DND-41 (cell line): ENCODE data around the gene TSPAN7.

Source experiments
- ATAC-seq: fragments of 200-7000 bp; cut with Tn5 transposase; 3 replicates; pipeline ENCODE4 v1.9.1; 2021; ENCODE audit warnings: low read depth; ENCODE audit not compliant: insufficient read depth
- DNase-seq: peaks from one replicate; pipeline ENCODE4 v3.0.0-alpha.2; 2020
- H2AFZ ChIP-seq: 2 replicates; pipeline ENCODE4 v1.6.0; 2012; ENCODE audit warnings: low read depth, low read length
- H3K27ac ChIP-seq: 2 replicates; pipeline ENCODE4 v1.5.1; 2012; ENCODE audit warnings: low read length, inconsistent platforms
- H3K27me3 ChIP-seq: fragments of 200-600 bp; sonication (generic); 2 replicates; pipeline ENCODE4 v1.6.0; 2012; ENCODE audit warnings: low read length, mild to moderate bottlenecking, inconsistent platforms; ENCODE audit not compliant: insufficient read depth, poor library complexity
- H3K36me3 ChIP-seq: 2 replicates; pipeline ENCODE4 v1.5.1; 2012; ENCODE audit warnings: low read length, inconsistent platforms; ENCODE audit not compliant: insufficient read depth
- H3K4me1 ChIP-seq: 2 replicates; pipeline ENCODE4 v1.5.1; 2012; ENCODE audit warnings: mild to moderate bottlenecking, low read length; ENCODE audit not compliant: insufficient read depth
- H3K4me2 ChIP-seq: 2 replicates; pipeline ENCODE4 v1.6.0; 2012; ENCODE audit warnings: mild to moderate bottlenecking, moderate library complexity, low read length, inconsistent platforms; ENCODE audit not compliant: insufficient read depth
- H3K4me3 ChIP-seq, 2 experiments: fragments of 200-600 bp in 1 of 2; shearing (Covaris generic) in 1 of 2; 2 replicates each; pipeline ENCODE4 v1.5.1; 2012 to 2016; ENCODE audit warnings: inconsistent platforms in 2 of 2, low read length in 2 of 2, mild to moderate bottlenecking in 2 of 2, low read depth in 1 of 2, moderate library complexity in 1 of 2
- H3K79me2 ChIP-seq: 2 replicates; pipeline ENCODE4 v1.6.0; 2012; ENCODE audit warnings: low read length, inconsistent platforms; ENCODE audit not compliant: insufficient read depth
- H3K9ac ChIP-seq: 2 replicates; pipeline ENCODE4 v1.6.0; 2012; ENCODE audit warnings: low read depth, mild to moderate bottlenecking, inconsistent platforms, low read length, moderate library complexity
- H3K9me3 ChIP-seq: 2 replicates; pipeline ENCODE4 v1.5.1; 2012; ENCODE audit warnings: low read length, moderate library complexity, mild to moderate bottlenecking, inconsistent platforms; ENCODE audit not compliant: insufficient read depth, severe bottlenecking
- H4K20me1 ChIP-seq: 2 replicates; pipeline ENCODE4 v1.6.0; 2012; ENCODE audit warnings: low read length; ENCODE audit not compliant: insufficient read depth
- CTCF ChIP-seq: IDR thresholded peaks from 2 replicates; pipeline ENCODE4 v1.5.1; 2012; ENCODE audit warnings: borderline replicate concordance, low read length, moderate library complexity, mild to moderate bottlenecking; ENCODE audit not compliant: poor library complexity, severe bottlenecking; ENCODE audit errors: extremely low read depth
- EZH2 ChIP-seq: IDR thresholded peaks from 3 replicates; pipeline ENCODE4 v1.6.1; 2012; ENCODE audit warnings: borderline replicate concordance, low read depth, mild to moderate bottlenecking, moderate library complexity, low read length, inconsistent platforms; ENCODE audit not compliant: severe bottlenecking

TSPAN7 gene

GRCh38 chrX:38515291-38515690 lies 46.1 kb upstream of the TSPAN7 start:
- H3K79me2 ChIP-seq, result no peaks in the 10 kb centered on the region

GRCh38 chrX:38516196-38516774 lies 45.1 kb upstream of the TSPAN7 start:
- no peaks in the 10 kb centered on the region for H3K36me3 ChIP-seq
- H4K20me1 ChIP-seq, result no peaks in the 10 kb centered on the region
- H3K9me3 ChIP-seq, result no peaks in the 10 kb centered on the region
- ATAC-seq, result no peak
- 0 out of 2 replicates have a peak, but pooled peaks cover 3% of the 10 kb centered on the region for H3K4me1 ChIP-seq
- no peak for DNase-seq
- H2AFZ ChIP-seq, result no peak overlapping the region
- H3K4me2 ChIP-seq, result no peak overlapping the region
- H3K27me3 ChIP-seq, result no peaks in the 10 kb centered on the region
- no peak overlapping the region for H3K9ac ChIP-seq
- TF ChIP-seq EZH2 (no peak), CTCF (no peak)
- no peak overlapping the region for H3K27ac ChIP-seq
- no peak overlapping the region for H3K4me3 ChIP-seq
- no peaks in the 10 kb centered on the region for H3K79me2 ChIP-seq

More at GRCh38 chrX:38515291-38515690, 46.1 kb upstream of the TSPAN7 start:
- ATAC-seq (no peak), DNase-seq (no peak)
- Histone ChIP-seq H3K27me3 (no peaks in the 10 kb centered on the region), H4K20me1 (no peaks in the 10 kb centered on the region), H3K9ac (no peak overlapping the region), H3K4me1 (0 out of 2 replicates have a peak, but pooled peaks cover 3% of the 10 kb centered on the region), H2AFZ (no peak overlapping the region), H3K9me3 (no peaks in the 10 kb centered on the region), H3K4me3 (no peak overlapping the region), H3K36me3 (no peaks in the 10 kb centered on the region), H3K4me2 (no peak overlapping the region), H3K27ac (no peak overlapping the region)
- TF ChIP-seq CTCF (no peak), EZH2 (no peak)

- Histone ChIP-seq H3K4me2 (no peak overlapping the region), H3K4me3 (no peak overlapping the region), H3K36me3 (no peaks in the 10 kb centered on the region), H3K9ac (no peak overlapping the region), H3K4me1 (no peaks in the 10 kb centered on the region), H3K27me3 (no peaks in the 10 kb centered on the region), H3K27ac (no peak overlapping the region), H2AFZ (no peak overlapping the region), H3K9me3 (no peaks in the 10 kb centered on the region), H4K20me1 (no peaks in the 10 kb centered on the region), H3K79me2 (no peaks in the 10 kb centered on the region)
- no peak for TF ChIP-seq EZH2
- TF ChIP-seq CTCF, result no peak
- no peak for DNase-seq
- ATAC-seq, result no peak
Measured at GRCh38 chrX:38519651-38520050, 41.7 kb upstream of the TSPAN7 start.
